BLaER1 (cell line): ENCODE results near the gene ACAT2.
"Not testable (repeated sequence)": the region's sequence is repeated elsewhere in the genome, so short reads cannot be mapped to it uniquely, and the experiment has no call there.

Experiments
- H3K27ac ChIP-seq: shearing (Covaris generic); formaldehyde crosslinking; 2 replicates; pipeline ENCODE4 v1.8.1; 2022
- H3K27me3 ChIP-seq: shearing (Covaris generic); formaldehyde crosslinking; 2 replicates; pipeline ENCODE4 v1.8.1; 2022
- H3K36me3 ChIP-seq: shearing (Covaris generic); formaldehyde crosslinking; 2 replicates; pipeline ENCODE4 v1.8.1; 2022
- H3K4me1 ChIP-seq: shearing (Covaris generic); formaldehyde crosslinking; 2 replicates; pipeline ENCODE4 v1.8.1; 2022
- H3K4me2 ChIP-seq: shearing (Covaris generic); formaldehyde crosslinking; 2 replicates; pipeline ENCODE4 v1.8.1; 2022
- H3K4me3 ChIP-seq: shearing (Covaris generic); formaldehyde crosslinking; 2 replicates; pipeline ENCODE4 v1.8.1; 2022
- H3K9ac ChIP-seq: shearing (Covaris generic); formaldehyde crosslinking; 2 replicates; pipeline ENCODE4 v1.8.1; 2022
- H3K9me3 ChIP-seq: shearing (Covaris generic); formaldehyde crosslinking; 2 replicates; pipeline ENCODE4 v1.8.1; 2022
- H4K20me1 ChIP-seq: shearing (Covaris generic); formaldehyde crosslinking; 2 replicates; pipeline ENCODE4 v1.8.1; 2022
- Cebpa-rat ChIP-seq: shearing (Covaris generic); IDR thresholded peaks from 2 replicates; pipeline ENCODE4 v1.8.1; 2022

Gene ACAT2

DNA sequence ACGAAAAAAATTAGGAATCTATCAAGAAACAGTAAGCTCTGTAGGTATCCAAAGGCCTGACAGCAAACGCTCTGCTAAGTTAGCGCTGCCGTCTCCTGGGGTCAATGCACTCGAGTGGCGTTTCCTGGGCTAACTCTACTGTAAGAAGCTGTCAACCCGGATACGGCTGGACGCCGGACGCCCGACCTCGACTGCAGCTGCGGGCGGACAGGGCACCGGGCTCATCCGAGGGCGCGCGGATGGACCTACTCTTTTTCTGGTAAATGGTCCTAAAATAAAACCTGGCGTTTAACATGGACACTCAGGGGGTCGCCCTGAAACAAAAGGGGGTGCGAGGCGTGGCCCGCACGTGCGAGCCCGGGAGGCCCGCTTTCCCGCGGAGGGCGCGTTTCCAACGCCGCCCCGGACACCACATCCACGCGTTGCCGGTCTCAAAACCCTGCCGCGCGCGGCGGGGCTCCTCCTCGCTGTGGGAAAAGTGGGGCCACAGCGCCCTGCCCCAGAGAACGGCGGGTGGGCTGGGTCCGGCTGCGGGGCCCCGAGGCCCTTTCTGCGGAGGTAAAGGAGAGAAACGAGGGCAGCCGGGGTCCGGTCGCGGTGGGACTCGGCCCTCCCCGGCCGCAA lies 27.0 kb downstream of the ACAT2 start:
- Histone ChIP-seq H3K9ac (peak overlapping the region; percentile 99), H3K4me3 (peak overlapping the region; percentile 99), H3K27me3 (no peaks in the 10 kb centered on the region), H3K4me2 (peak overlapping the region; percentile 85), H4K20me1 (peaks cover 68% of the 10 kb centered on the region), H3K27ac (peak overlapping the region; percentile 97), H3K4me1 (peaks cover 38% of the 10 kb centered on the region), H3K9me3 (no peaks in the 10 kb centered on the region), H3K36me3 (peaks cover 58% of the 10 kb centered on the region)
- TF ChIP-seq Cebpa-rat: no peak

DNA sequence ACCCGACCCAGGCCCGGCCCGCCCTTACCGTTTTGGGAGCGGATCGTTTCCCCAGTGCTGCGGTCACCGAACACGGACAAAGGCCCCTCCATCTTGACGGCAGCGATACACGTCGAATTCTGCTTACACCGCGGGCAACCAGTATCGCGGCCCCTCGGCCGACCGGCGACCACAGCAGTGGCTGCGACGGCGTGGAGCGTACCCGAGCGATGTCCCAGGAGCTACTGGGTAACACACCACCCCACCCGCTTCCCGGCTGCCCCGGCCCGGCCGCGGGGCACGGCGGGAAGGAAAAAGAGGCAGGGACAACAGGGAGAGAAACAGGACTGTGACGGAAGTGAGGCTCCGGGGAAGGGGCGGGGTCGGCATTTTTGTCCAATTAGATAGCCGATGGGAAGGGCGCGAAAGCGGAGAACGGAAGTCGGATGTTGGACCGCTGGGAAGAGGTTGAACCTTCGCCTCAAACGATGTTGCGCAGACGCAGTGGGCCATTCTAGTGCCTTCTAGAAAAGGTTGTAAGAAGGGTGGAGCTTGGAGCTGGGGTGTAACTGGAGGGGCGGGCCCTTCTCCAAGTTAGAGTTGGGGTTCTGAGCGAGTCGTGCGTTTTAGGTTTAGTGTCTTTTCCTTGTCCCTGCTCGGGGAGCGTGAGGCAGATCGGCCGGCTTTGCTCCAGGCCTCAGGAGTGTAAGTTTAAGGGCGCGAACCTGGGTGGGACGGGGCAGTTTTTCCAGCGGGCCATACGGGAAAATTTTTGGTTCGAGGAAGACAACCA lies 27.7 kb downstream of the ACAT2 start, which contains the start of gene TCP1:
Gene TCP1, minus strand, starts transcription at position 226 of the 772 bp plus-strand sequence. Its CDS starts 134 bp downstream, at position 92.
- H3K27me3 ChIP-seq: no peaks in the 10 kb centered on the region
- H3K4me3 ChIP-seq: peak within 1 kb of the TSS; percentile 99
- no peak for TF ChIP-seq Cebpa-rat
- H3K36me3 ChIP-seq: peaks cover 58% of the 10 kb centered on the region
- H3K27ac ChIP-seq: peak within 1 kb of the TSS; percentile 97
- H4K20me1 ChIP-seq: peaks cover 61% of the 10 kb centered on the region
- H3K4me2 ChIP-seq: peak within 1 kb of the TSS; percentile 97
- no peaks in the 10 kb centered on the region for H3K9me3 ChIP-seq
- H3K4me1 ChIP-seq: peaks cover 38% of the 10 kb centered on the region
- H3K9ac ChIP-seq: peak within 1 kb of the TSS; percentile 99

DNA sequence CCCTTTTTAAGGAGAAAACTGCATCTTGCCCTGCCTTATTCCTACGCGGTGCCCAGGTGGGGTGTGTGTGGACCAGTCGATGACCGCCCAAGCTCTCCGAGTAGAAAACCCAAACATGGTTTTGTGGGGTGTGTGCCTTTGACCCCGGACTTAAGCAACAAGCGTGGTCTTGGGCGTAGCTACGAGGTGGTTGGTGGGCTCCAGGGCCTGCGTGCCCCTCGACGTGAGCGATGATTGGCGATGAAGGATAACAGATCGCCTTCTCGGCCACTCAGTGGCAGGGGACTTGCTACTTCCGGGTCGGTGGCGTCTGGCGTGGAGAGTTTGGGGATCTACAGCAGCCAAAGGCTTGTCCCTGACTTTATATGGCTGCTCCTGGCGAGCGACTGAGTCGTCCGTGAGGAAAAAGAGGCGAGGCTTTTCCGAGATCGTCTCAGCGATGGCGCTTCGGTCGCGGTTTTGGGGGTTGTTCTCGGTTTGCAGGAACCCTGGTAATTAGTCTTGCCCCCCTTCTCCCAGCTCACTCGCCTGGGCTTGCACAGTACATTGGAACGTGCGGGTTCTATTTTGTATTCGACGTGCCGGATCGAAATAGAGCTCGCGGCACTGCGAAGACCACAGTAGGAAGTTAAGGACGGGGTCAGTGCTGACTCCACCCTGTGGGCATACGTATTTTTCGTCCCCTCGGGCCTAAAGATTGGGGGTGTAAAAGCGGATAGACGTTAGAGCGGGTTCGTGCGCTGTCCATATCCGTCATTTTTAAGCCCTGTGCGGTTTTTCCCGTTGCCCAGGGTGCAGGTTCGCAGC lies 28.5 kb downstream of the ACAT2 start, which contains the start of gene MRPL18:
Gene MRPL18, plus strand, starts transcription at position 319 of the 807 bp plus-strand sequence. Its CDS starts 121 bp downstream, at position 440.
- Histone ChIP-seq H4K20me1 (peaks cover 53% of the 10 kb centered on the region), H3K27ac (peak within 1 kb of the TSS; percentile 97), H3K27me3 (no peaks in the 10 kb centered on the region), H3K4me3 (peak within 1 kb of the TSS; percentile 99), H3K9me3 (no peaks in the 10 kb centered on the region), H3K4me1 (peaks cover 38% of the 10 kb centered on the region), H3K9ac (peak within 1 kb of the TSS; percentile 99), H3K4me2 (peak within 1 kb of the TSS; percentile 97), H3K36me3 (peaks cover 55% of the 10 kb centered on the region)
- TF ChIP-seq Cebpa-rat: no peak

DNA sequence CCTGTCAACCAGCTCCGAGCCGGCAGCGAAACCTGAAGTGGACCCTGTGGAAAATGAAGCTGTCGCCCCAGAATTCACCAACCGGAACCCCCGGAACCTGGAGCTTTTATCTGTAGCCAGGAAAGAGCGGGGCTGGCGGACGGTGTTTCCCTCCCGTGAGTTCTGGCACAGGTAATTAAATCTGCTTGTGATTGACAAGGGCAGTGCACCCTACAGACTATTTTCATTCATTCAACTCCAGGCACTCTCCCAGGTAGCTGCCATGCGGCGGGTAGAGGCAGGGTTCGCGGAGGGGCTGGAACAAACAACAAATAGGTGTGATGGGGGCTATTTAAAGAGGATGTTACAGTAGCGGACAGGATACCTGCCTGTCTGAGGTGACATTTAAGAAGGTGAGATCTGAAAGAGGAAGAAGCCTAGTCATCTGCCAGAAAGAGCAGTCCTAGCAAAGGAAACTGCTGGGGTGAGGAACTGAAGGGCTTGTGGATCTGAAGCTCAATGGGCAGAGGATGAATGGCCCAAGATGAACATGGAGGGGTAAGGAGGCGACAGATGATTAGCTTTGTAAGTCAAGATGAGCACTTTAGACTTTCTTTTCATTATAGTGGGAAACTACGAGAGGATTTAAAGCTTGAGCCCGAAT lies 29.2 kb downstream of the ACAT2 start:
- Histone ChIP-seq H3K9ac (peak overlapping the region; percentile 99), H3K36me3 (peaks cover 53% of the 10 kb centered on the region), H3K4me1 (peaks cover 44% of the 10 kb centered on the region), H3K9me3 (no peaks in the 10 kb centered on the region), H3K27me3 (no peaks in the 10 kb centered on the region), H3K4me3 (peak overlapping the region; percentile 99), H3K4me2 (peak overlapping the region; percentile 97), H4K20me1 (peaks cover 46% of the 10 kb centered on the region), H3K27ac (peak overlapping the region; percentile 97)
- no peak for TF ChIP-seq Cebpa-rat

DNA sequence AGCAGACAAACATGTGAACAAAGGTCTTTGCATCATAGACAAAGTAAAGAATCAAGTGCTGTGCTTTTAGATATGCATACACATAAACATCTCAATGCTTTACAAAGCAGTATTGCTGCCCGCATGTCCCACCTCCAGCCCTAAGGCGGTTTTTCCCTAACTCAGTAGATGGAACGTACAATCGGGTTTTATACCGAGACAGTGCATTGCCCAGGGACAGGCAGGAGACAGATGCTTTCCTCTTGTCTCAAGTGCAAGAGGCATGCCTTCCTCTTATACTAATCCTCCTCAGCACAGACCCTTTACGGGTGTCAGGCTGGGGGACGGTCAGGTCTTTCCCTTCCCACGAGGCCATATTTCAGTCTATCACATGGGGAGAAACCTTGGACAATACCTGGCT lies 33.1 kb downstream of the ACAT2 start:
- H3K4me2 ChIP-seq, H3K4me3 ChIP-seq, H3K27me3 ChIP-seq, H3K27ac ChIP-seq, H3K9me3 ChIP-seq, H3K9ac ChIP-seq: not testable (repeated sequence)
- H4K20me1 ChIP-seq: peaks cover 14% of the 10 kb centered on the region; the same call in 1 of the 2 replicates
- H3K4me1 ChIP-seq: peaks cover 30% of the 10 kb centered on the region
- peaks cover 73% of the 10 kb centered on the region for H3K36me3 ChIP-seq

DNA sequence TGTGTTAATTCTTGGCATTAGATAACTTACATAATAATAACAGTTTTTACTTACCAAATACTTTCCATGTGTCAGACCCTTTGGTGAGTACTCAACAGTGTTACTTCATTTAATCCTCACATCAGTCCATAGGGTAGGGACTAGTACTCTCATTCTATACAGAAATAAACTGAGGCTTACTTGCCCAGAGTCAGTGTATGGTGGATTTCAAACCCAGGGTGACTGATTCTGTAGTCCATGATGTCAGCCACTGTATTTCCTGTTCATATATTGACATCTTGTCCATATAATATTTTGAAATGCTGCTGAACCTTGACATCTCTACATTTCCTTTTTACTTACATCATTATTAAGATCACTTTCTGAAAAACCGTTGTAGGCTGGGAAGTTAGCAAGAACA lies 35.7 kb downstream of the ACAT2 start:
- TF ChIP-seq Cebpa-rat: no peak
- Histone ChIP-seq H3K27me3 (no peaks in the 10 kb centered on the region), H3K4me2 (no peak overlapping the region), H3K9ac (no peak overlapping the region), H3K9me3 (no peaks in the 10 kb centered on the region), H3K4me3 (no peak overlapping the region), H3K4me1 (peaks cover 14% of the 10 kb centered on the region), H3K27ac (no peak overlapping the region), H4K20me1 (no peaks in the 10 kb centered on the region), H3K36me3 (peaks cover 76% of the 10 kb centered on the region)

DNA sequence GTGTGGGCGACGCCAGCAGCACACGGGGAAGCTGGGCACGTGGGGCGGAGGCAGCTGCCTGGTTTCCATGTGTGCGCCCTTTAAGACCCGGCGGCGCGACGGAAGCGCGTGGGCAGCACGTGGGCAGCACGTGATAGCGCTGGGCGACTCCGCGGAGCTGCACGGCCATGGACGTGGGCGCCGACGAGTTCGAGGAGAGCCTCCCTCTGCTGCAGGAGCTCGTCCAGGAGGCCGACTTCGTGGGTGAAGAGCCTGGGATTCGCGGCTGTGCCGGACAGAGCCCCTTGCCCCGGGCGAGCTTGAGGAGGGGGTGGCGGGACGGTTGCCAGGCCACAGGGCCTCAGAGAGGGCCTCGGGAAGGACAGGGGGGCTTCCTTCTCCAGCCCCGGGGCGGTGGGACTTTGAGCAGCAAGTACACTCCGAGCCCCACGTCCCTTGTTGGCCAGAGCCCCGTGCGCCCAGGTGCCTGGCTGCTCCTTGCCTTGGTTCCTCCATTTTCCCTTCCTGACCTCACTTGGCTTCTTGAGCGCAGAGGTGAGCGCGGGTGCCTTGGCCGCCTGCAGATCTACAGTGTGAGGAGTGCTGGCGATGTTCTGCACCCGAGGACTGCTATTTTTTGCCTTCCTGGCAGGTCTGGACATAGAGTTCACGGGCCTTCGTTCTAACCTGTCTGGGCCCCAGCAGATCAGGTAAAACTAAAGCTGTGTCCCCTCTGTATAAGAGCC lies 38.5 kb downstream of the ACAT2 start, which contains the start of gene PNLDC1:
Gene PNLDC1, plus strand, starts transcription at position 136 of the 725 bp plus-strand sequence. Its CDS starts 32 bp downstream, at position 168.
- Histone ChIP-seq H3K27ac (no peak within 1 kb of the TSS), H3K27me3 (no peaks in the 10 kb centered on the region), H3K36me3 (peaks cover 51% of the 10 kb centered on the region), H4K20me1 (no peaks in the 10 kb centered on the region), H3K9ac (no peak within 1 kb of the TSS), H3K9me3 (no peaks in the 10 kb centered on the region), H3K4me2 (no peak within 1 kb of the TSS), H3K4me3 (no peak within 1 kb of the TSS), H3K4me1 (peaks cover 9% of the 10 kb centered on the region)
- TF ChIP-seq Cebpa-rat: no peak

DNA sequence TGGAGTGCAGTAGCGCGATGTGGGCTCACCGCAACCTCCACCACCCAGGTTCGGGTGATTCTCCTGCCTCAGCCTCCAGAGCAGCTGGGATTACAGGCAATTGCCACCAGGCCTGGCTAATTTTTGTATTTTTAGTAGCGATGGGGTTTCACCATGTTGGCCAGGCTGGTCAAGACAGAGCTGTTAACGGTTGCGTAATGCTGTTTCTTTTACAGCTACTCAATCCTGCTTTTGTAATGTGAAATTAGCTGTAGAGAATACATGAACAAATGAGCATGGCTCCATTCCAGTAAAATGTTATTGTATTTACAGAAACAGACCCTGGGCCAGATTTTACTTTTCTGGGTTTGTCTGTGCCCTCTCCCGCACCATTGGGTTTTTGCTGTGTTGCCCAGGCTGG lies 40.1 kb downstream of the ACAT2 start:
- Histone ChIP-seq H3K4me2 (no peak overlapping the region), H3K27me3 (no peaks in the 10 kb centered on the region), H3K4me3 (no peak overlapping the region), H3K4me1 (no peaks in the 10 kb centered on the region), H3K9me3 (no peaks in the 10 kb centered on the region), H3K36me3 (peaks cover 37% of the 10 kb centered on the region), H3K9ac (no peak overlapping the region), H3K27ac (no peak overlapping the region), H4K20me1 (no peaks in the 10 kb centered on the region)
- peak; percentile 44; the same call in 1 of the 2 replicates for TF ChIP-seq Cebpa-rat
